ENCODE measurements around the gene EMC6.
"Not testable (repeated sequence)": the region's sequence is repeated elsewhere in the genome, so short reads cannot be mapped to it uniquely, and the experiment has no call there.

The EMC6 gene

GRCh38 chr17:3698139-3698538 lies 29.5 kb downstream of the EMC6 start:
- peaks cover 37% of the 10 kb centered on the region for H3K9me3 Mint-ChIP-seq
- peaks cover 67% of the 10 kb centered on the region for H3K27me3 Mint-ChIP-seq (ENCODE audit: low read depth, poor library complexity)
- DNase-seq = no peak
- no peak overlapping the region for H3K27ac Mint-ChIP-seq
- TF ChIP-seq, protein P1, sequence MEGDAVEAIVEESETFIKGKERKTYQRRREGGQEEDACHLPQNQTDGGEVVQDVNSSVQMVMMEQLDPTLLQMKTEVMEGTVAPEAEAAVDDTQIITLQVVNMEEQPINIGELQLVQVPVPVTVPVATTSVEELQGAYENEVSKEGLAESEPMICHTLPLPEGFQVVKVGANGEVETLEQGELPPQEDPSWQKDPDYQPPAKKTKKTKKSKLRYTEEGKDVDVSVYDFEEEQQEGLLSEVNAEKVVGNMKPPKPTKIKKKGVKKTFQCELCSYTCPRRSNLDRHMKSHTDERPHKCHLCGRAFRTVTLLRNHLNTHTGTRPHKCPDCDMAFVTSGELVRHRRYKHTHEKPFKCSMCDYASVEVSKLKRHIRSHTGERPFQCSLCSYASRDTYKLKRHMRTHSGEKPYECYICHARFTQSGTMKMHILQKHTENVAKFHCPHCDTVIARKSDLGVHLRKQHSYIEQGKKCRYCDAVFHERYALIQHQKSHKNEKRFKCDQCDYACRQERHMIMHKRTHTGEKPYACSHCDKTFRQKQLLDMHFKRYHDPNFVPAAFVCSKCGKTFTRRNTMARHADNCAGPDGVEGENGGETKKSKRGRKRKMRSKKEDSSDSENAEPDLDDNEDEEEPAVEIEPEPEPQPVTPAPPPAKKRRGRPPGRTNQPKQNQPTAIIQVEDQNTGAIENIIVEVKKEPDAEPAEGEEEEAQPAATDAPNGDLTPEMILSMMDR (IDR thresholded peaks at IDR 0.05) = no peak
- no peak overlapping the region for H3K4me3 Mint-ChIP-seq
- peaks cover 10% of the 10 kb centered on the region for H3K36me3 Mint-ChIP-seq (ENCODE audit: low read depth)
- peaks cover 12% of the 10 kb centered on the region for H3K4me1 Mint-ChIP-seq

DNA sequence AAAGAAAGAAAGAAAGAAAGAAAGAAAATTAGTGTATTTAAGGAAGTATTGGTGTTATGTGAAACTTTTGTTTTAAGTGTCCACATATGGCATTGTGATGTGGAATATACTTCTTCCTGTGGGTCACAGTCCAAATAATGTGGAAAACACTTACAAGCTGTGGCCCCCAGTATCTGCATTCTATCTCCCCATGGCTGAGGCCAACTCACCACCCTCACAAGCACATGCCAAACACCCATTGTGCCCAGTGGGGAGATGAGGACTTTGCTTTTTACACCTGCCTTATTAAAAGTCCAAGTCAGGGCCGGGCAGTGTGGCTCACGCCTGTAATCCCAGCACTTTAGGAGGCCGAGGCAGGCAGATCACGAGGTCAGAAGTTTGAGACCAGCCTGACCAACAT lies 31.3 kb downstream of the EMC6 start:
- H3K27ac Mint-ChIP-seq = no peak overlapping the region
- peaks cover 37% of the 10 kb centered on the region for H3K9me3 Mint-ChIP-seq
- peaks cover 53% of the 10 kb centered on the region for H3K27me3 Mint-ChIP-seq (ENCODE audit: low read depth, poor library complexity)
- H3K36me3 Mint-ChIP-seq (ENCODE audit: low read depth) = peaks cover 10% of the 10 kb centered on the region
- TF ChIP-seq, protein P1 (IDR thresholded peaks at IDR 0.05) = no peak
- no peaks in the 10 kb centered on the region for H3K4me1 Mint-ChIP-seq
- H3K4me3 Mint-ChIP-seq = no peak overlapping the region
- no peak for DNase-seq

DNA sequence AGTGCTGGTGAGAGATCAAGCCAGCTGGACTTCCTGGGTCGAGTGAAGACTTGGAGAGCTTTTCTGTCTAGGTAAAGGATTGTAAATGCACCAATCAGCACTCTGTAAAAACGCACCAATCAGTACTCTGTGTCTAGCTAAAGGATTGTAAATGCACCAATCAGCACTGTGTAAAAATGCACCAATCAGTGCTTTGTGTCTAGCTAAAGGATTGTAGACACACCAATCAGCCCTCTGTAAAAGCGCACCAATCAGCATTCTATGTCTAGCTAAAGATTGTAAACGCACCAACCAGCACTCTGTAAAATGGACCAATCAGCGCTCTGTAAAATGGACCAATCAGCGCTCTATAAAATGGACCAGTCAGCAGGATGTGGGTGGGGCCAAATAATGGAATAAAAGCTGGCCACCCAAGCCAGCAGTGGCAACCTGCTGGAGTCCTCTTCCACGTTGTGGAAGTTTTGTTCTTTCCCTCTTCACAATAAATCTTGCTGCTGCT lies 33.5 kb downstream of the EMC6 start:
- H3K4me3 Mint-ChIP-seq = not testable (repeated sequence)

DNA sequence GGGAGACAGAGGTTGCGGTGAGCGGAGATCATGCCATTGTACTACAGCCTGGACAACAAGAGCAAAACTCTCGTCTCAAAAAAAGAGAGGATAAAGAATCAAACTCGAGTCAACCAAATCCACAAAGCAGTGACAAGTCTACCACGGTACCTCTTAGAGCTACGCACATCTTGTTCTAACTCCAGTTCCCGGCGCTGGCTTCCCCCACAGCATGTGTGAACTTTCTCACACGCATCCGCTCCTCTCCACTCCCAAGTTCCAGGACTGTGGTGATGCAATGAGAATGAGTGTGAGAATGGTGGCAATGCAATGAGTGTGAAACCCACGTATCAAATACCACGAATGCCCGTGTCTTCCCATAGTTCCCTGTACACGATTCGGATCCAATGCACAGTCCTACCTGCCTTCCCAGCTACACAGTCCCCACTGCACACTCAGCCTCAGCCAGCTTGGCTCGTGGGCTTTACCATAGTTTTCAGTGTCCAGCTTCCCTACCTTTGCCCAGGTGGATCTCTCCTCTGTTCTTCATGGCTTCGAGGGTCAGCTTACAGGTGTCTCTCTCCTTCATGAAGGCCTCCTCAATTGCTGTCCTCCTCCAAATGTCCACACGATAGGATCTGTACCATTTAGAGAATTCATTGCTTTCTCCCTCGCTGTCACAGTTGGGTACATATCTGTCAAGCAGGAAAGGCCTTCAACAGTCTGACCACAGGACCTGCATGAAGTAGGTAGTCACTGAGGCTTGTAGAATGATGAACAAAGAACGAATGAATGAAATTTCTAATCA lies 36.5 kb downstream of the EMC6 start:
- no peak overlapping the region for H3K27ac Mint-ChIP-seq

More for the DNA sequence above, 33.5 kb downstream of the EMC6 start:
- H3K27me3 Mint-ChIP-seq (ENCODE audit: low read depth, poor library complexity) = peaks cover 39% of the 10 kb centered on the region
- not testable (repeated sequence) for H3K4me1 Mint-ChIP-seq, DNase-seq, H3K27ac Mint-ChIP-seq
- H3K36me3 Mint-ChIP-seq (ENCODE audit: low read depth) = peaks cover 10% of the 10 kb centered on the region
- peaks cover 36% of the 10 kb centered on the region for H3K9me3 Mint-ChIP-seq

DNA sequence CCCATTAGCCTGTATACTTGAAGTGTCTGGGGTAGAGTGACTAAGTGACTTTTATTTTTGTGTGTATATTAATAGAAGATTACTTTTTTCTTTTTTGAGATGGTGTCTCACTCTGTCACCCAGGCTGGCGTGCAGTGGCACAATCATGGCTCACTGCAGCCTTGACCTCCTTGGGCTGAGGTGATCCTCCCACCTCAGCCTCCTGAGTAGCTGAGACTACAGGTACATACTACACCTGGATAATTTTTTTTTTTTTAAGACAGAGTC lies 37.0 kb downstream of the EMC6 start:
- not testable (repeated sequence) for H3K4me1 Mint-ChIP-seq, H3K4me3 Mint-ChIP-seq, H3K27ac Mint-ChIP-seq, DNase-seq
- Mint-ChIP-seq H3K9me3 (peaks cover 15% of the 10 kb centered on the region), H3K36me3 (ENCODE audit: low read depth) (peaks cover 10% of the 10 kb centered on the region), H3K27me3 (ENCODE audit: low read depth, poor library complexity) (peaks cover 15% of the 10 kb centered on the region)

More for the DNA sequence above, 36.5 kb downstream of the EMC6 start:
- Mint-ChIP-seq H3K4me1 (no peaks in the 10 kb centered on the region), H3K4me3 (no peak overlapping the region), H3K36me3 (ENCODE audit: low read depth) (peaks cover 10% of the 10 kb centered on the region), H3K27me3 (ENCODE audit: low read depth, poor library complexity) (peaks cover 15% of the 10 kb centered on the region), H3K9me3 (peaks cover 16% of the 10 kb centered on the region)
- no peak for DNase-seq
- TF ChIP-seq, protein P1 (IDR thresholded peaks at IDR 0.05) = no peak

DNA sequence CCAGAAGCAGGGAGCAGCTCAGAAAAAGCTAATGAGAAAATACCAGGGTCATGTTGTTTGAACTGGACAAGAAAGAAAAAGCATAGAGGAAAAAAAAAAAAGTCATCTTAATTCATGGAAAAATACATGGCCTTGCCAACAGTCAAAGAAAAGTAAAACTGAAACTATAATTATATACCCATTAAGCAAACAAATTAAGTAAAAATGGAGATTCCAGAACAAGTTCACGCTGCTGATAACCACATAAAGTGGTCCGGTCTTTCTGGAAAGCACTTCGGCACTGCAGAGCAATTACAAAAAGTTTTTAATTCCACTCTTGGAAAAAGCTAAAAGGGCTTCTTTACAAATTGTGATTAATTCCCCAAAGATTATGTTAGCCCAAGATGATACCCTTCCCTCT lies 39.8 kb downstream of the EMC6 start:
- Mint-ChIP-seq H3K36me3 (ENCODE audit: low read depth) (peaks cover 16% of the 10 kb centered on the region), H3K27ac (no peak overlapping the region), H3K27me3 (ENCODE audit: low read depth, poor library complexity) (peaks cover 10% of the 10 kb centered on the region), H3K9me3 (no peaks in the 10 kb centered on the region), H3K4me1 (no peaks in the 10 kb centered on the region), H3K4me3 (no peak overlapping the region)
- DNase-seq = no peak
- TF ChIP-seq, protein P1 (IDR thresholded peaks at IDR 0.05) = no peak

GRCh38 chr17:3710951-3711383 lies 42.4 kb downstream of the EMC6 start:
- H3K4me3 Mint-ChIP-seq = no peak overlapping the region
- DNase-seq = no peak

More at GRCh38 chr17:3710951-3711383, 42.4 kb downstream of the EMC6 start:
- peaks cover 4% of the 10 kb centered on the region for H3K27me3 Mint-ChIP-seq (ENCODE audit: low read depth, poor library complexity)
- H3K4me1 Mint-ChIP-seq = no peaks in the 10 kb centered on the region
- no peak overlapping the region for H3K27ac Mint-ChIP-seq
- H3K9me3 Mint-ChIP-seq = no peaks in the 10 kb centered on the region
- TF ChIP-seq, protein P1 (IDR thresholded peaks at IDR 0.05) = no peak
- H3K36me3 Mint-ChIP-seq (ENCODE audit: low read depth) = peaks cover 24% of the 10 kb centered on the region

Data from nephron progenitor cell (in vitro differentiated cells).